DND-41 (cell line): ENCODE results near the gene SUMO4.

Experiments used
- ATAC-seq: fragments of 200-7000 bp; cut with Tn5 transposase; 3 replicates; pipeline ENCODE4 v1.9.1; 2021; ENCODE audit warnings: low read depth; ENCODE audit not compliant: insufficient read depth
- DNase-seq: peaks from one replicate; pipeline ENCODE4 v3.0.0-alpha.2; 2020
- H2AFZ ChIP-seq: 2 replicates; pipeline ENCODE4 v1.6.0; 2012; ENCODE audit warnings: low read depth, low read length
- H3K27ac ChIP-seq: 2 replicates; pipeline ENCODE4 v1.5.1; 2012; ENCODE audit warnings: low read length, inconsistent platforms
- H3K27me3 ChIP-seq: fragments of 200-600 bp; sonication (generic); 2 replicates; pipeline ENCODE4 v1.6.0; 2012; ENCODE audit warnings: low read length, mild to moderate bottlenecking, inconsistent platforms; ENCODE audit not compliant: insufficient read depth, poor library complexity
- H3K36me3 ChIP-seq: 2 replicates; pipeline ENCODE4 v1.5.1; 2012; ENCODE audit warnings: low read length, inconsistent platforms; ENCODE audit not compliant: insufficient read depth
- H3K4me1 ChIP-seq: 2 replicates; pipeline ENCODE4 v1.5.1; 2012; ENCODE audit warnings: mild to moderate bottlenecking, low read length; ENCODE audit not compliant: insufficient read depth
- H3K4me2 ChIP-seq: 2 replicates; pipeline ENCODE4 v1.6.0; 2012; ENCODE audit warnings: mild to moderate bottlenecking, moderate library complexity, low read length, inconsistent platforms; ENCODE audit not compliant: insufficient read depth
- H3K4me3 ChIP-seq, 2 experiments: fragments of 200-600 bp in 1 of 2; shearing (Covaris generic) in 1 of 2; 2 replicates each; pipeline ENCODE4 v1.5.1; 2012 to 2016; ENCODE audit warnings: inconsistent platforms in 2 of 2, low read length in 2 of 2, mild to moderate bottlenecking in 2 of 2, low read depth in 1 of 2, moderate library complexity in 1 of 2
- H3K79me2 ChIP-seq: 2 replicates; pipeline ENCODE4 v1.6.0; 2012; ENCODE audit warnings: low read length, inconsistent platforms; ENCODE audit not compliant: insufficient read depth
- H3K9ac ChIP-seq: 2 replicates; pipeline ENCODE4 v1.6.0; 2012; ENCODE audit warnings: low read depth, mild to moderate bottlenecking, inconsistent platforms, low read length, moderate library complexity
- H3K9me3 ChIP-seq: 2 replicates; pipeline ENCODE4 v1.5.1; 2012; ENCODE audit warnings: low read length, moderate library complexity, mild to moderate bottlenecking, inconsistent platforms; ENCODE audit not compliant: insufficient read depth, severe bottlenecking
- H4K20me1 ChIP-seq: 2 replicates; pipeline ENCODE4 v1.6.0; 2012; ENCODE audit warnings: low read length; ENCODE audit not compliant: insufficient read depth
- CTCF ChIP-seq: IDR thresholded peaks from 2 replicates; pipeline ENCODE4 v1.5.1; 2012; ENCODE audit warnings: borderline replicate concordance, low read length, moderate library complexity, mild to moderate bottlenecking; ENCODE audit not compliant: poor library complexity, severe bottlenecking; ENCODE audit errors: extremely low read depth
- EZH2 ChIP-seq: IDR thresholded peaks from 3 replicates; pipeline ENCODE4 v1.6.1; 2012; ENCODE audit warnings: borderline replicate concordance, low read depth, mild to moderate bottlenecking, moderate library complexity, low read length, inconsistent platforms; ENCODE audit not compliant: severe bottlenecking

The SUMO4 gene

GRCh38 chr6:149403534-149403933 lies 3.5 kb downstream of the SUMO4 start:
- Histone ChIP-seq H3K36me3 (peaks cover 77% of the 10 kb centered on the region), H3K79me2 (no peaks in the 10 kb centered on the region), H3K9ac (no peak overlapping the region), H2AFZ (no peak overlapping the region), H4K20me1 (no peaks in the 10 kb centered on the region), H3K4me2 (no peak overlapping the region), H3K27me3 (no peaks in the 10 kb centered on the region), H3K4me1 (no peaks in the 10 kb centered on the region), H3K9me3 (no peaks in the 10 kb centered on the region), H3K27ac (no peak overlapping the region), H3K4me3 (no peak overlapping the region)
- TF ChIP-seq CTCF (no peak), EZH2 (no peak)
- DNase-seq = no peak
- no peak for ATAC-seq

- no peak for ATAC-seq
- no peaks in the 10 kb centered on the region for H4K20me1 ChIP-seq
- H2AFZ ChIP-seq = no peak overlapping the region
- DNase-seq = no peak
- no peak overlapping the region for H3K4me2 ChIP-seq
- H3K36me3 ChIP-seq = peaks cover 77% of the 10 kb centered on the region
- no peaks in the 10 kb centered on the region for H3K27me3 ChIP-seq
- no peaks in the 10 kb centered on the region for H3K79me2 ChIP-seq
- no peak overlapping the region for H3K27ac ChIP-seq
- H3K4me3 ChIP-seq = no peak overlapping the region
- H3K9me3 ChIP-seq = no peaks in the 10 kb centered on the region
- no peaks in the 10 kb centered on the region for H3K4me1 ChIP-seq
- no peak for TF ChIP-seq EZH2
- TF ChIP-seq CTCF = no peak
- no peak overlapping the region for H3K9ac ChIP-seq
Observed at GRCh38 chr6:149405823-149406765, 6.0 kb downstream of the SUMO4 start.

- Histone ChIP-seq H3K9ac (no peak overlapping the region), H3K79me2 (no peaks in the 10 kb centered on the region), H4K20me1 (no peaks in the 10 kb centered on the region), H3K36me3 (peaks cover 56% of the 10 kb centered on the region), H3K4me3 (no peak overlapping the region), H3K27me3 (no peaks in the 10 kb centered on the region), H3K27ac (no peak overlapping the region), H3K4me1 (no peaks in the 10 kb centered on the region), H3K9me3 (no peaks in the 10 kb centered on the region), H2AFZ (no peak overlapping the region), H3K4me2 (no peak overlapping the region)
- no peak for TF ChIP-seq CTCF
- TF ChIP-seq EZH2 = no peak
- no peak for DNase-seq
- ATAC-seq = no peak
Observed at GRCh38 chr6:149409617-149410016, 9.6 kb downstream of the SUMO4 start.
